ENCODE measurements around the gene SYK.

Gene SYK

DNA sequence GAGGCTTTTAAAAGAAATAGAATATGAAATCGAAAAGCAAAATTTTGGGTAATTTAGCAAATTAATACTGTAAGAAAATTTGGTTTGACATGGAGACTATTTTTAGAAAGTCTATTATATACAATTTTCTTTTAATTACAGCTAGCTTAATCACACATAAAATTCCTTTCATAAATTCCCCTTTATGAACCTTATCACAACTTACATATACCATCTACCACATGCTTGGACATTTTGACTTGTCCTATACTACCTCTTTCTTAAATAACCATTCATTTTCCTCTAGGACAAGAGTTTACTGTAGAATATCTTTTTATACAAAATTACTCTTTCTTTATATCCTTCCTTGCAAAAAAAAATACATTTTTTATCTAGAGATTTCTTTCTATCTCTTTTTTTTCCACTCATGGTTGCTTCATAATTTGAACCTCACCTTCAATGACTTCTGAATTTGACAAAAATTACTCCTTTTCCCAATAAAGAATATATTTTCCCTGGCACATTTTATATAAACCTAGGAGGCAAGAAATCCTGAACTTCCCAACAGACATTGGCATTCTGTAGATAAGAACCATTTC lies 34.0 kb upstream of the SYK start:
- H3K4me2 ChIP-seq (ENCODE audit: low read length), result no peak overlapping the region
- peaks cover 38% of the 10 kb centered on the region for H3K36me3 ChIP-seq (replicated peaks; ENCODE audit: low read depth, low read length)
- H3K79me2 ChIP-seq (ENCODE audit: low read length), result no peaks in the 10 kb centered on the region
- H2AFZ ChIP-seq (ENCODE audit: low read depth, low read length), result no peak overlapping the region
- H3K4me1 ChIP-seq (ENCODE audit: low read length), result peaks cover 36% of the 10 kb centered on the region
- H3K4me3 ChIP-seq (ENCODE audit: low read length), result no peak overlapping the region
- no peaks in the 10 kb centered on the region for H4K20me1 ChIP-seq (ENCODE audit: insufficient read depth, low read length)
- TF ChIP-seq EZH2phosphoT487 (IDR thresholded peaks at IDR 0.05; ENCODE audit: low read depth) (no peak), CTCF (IDR thresholded peaks at IDR 0.05; ENCODE audit: low read depth, low read length) (no peak)
- H3K27me3 ChIP-seq (ENCODE audit: low read depth, low read length), result no peaks in the 10 kb centered on the region
- H3K27ac ChIP-seq (ENCODE audit: low read length), result no peak overlapping the region
- no peak overlapping the region for H3K9ac ChIP-seq (ENCODE audit: low read length)
- peaks cover 46% of the 10 kb centered on the region for H3K9me3 ChIP-seq (ENCODE audit: insufficient read depth, low read length)

GRCh38 chr9:90770182-90770738 lies 31.4 kb upstream of the SYK start:
- peaks cover 38% of the 10 kb centered on the region for H3K36me3 ChIP-seq (replicated peaks; ENCODE audit: low read depth, low read length)
- H4K20me1 ChIP-seq (ENCODE audit: insufficient read depth, low read length), result no peaks in the 10 kb centered on the region
- peak overlapping the region; percentile 68 for H3K4me2 ChIP-seq (ENCODE audit: low read length)
- H3K79me2 ChIP-seq (ENCODE audit: low read length), result no peaks in the 10 kb centered on the region
- H3K9me3 ChIP-seq (ENCODE audit: insufficient read depth, low read length), result peaks cover 37% of the 10 kb centered on the region
- peaks cover 63% of the 10 kb centered on the region for H3K4me1 ChIP-seq (ENCODE audit: low read length)
- no peaks in the 10 kb centered on the region for H3K27me3 ChIP-seq (ENCODE audit: low read depth, low read length)
- TF ChIP-seq CTCF (IDR thresholded peaks at IDR 0.05; ENCODE audit: low read depth, low read length) (no peak), EZH2phosphoT487 (IDR thresholded peaks at IDR 0.05; ENCODE audit: low read depth) (no peak)
- H3K4me3 ChIP-seq (ENCODE audit: low read length), result peak overlapping the region; percentile 44
- H2AFZ ChIP-seq (ENCODE audit: low read depth, low read length), result no peak overlapping the region
- peak overlapping the region; percentile 99 for H3K27ac ChIP-seq (ENCODE audit: low read length)
- peak overlapping the region; percentile 51 for H3K9ac ChIP-seq (ENCODE audit: low read length)

GRCh38 chr9:90770927-90771326 lies 30.7 kb upstream of the SYK start:
- Histone ChIP-seq H3K27ac (ENCODE audit: low read length) (peak overlapping the region; percentile 99), H3K4me3 (ENCODE audit: low read length) (no peak overlapping the region), H3K27me3 (ENCODE audit: low read depth, low read length) (no peaks in the 10 kb centered on the region), H3K9me3 (ENCODE audit: insufficient read depth, low read length) (peaks cover 36% of the 10 kb centered on the region), H4K20me1 (ENCODE audit: insufficient read depth, low read length) (no peaks in the 10 kb centered on the region), H3K4me1 (ENCODE audit: low read length) (peaks cover 70% of the 10 kb centered on the region), H2AFZ (ENCODE audit: low read depth, low read length) (no peak overlapping the region), H3K9ac (ENCODE audit: low read length) (peak overlapping the region; percentile 51; the same call in 1 of the 2 replicates), H3K36me3 (replicated peaks; ENCODE audit: low read depth, low read length) (peaks cover 37% of the 10 kb centered on the region), H3K4me2 (ENCODE audit: low read length) (peak overlapping the region; percentile 34), H3K79me2 (ENCODE audit: low read length) (no peaks in the 10 kb centered on the region)
- no peak for TF ChIP-seq EZH2phosphoT487 (IDR thresholded peaks at IDR 0.05; ENCODE audit: low read depth)
- no peak for TF ChIP-seq CTCF (IDR thresholded peaks at IDR 0.05; ENCODE audit: low read depth, low read length)

DNA sequence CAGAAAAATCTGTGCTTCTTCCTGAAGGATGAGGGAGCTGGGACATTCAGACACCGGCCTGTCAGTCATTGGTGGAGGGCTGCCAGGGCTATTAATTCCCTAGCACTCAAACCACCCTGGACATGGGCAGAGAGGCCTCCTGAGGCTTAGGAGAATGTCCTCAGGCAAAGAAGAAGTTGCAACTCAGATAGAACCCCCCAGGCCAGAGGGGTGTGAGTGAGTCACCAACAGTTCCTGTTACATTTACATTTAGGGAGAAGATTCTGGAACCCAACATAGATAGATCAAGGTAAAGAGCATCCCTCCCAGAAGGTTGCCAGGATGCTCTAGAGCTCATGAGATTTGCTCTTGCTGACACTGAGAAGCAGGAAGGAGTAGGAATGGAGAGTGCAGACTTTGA lies 29.2 kb upstream of the SYK start:
- Histone ChIP-seq H3K9ac (ENCODE audit: low read length) (peak overlapping the region; percentile 50; the same call in 1 of the 2 replicates), H3K4me2 (ENCODE audit: low read length) (peak overlapping the region; percentile 58; the same call in 1 of the 2 replicates), H2AFZ (ENCODE audit: low read depth, low read length) (no peak overlapping the region), H4K20me1 (ENCODE audit: insufficient read depth, low read length) (no peaks in the 10 kb centered on the region), H3K4me1 (ENCODE audit: low read length) (peaks cover 71% of the 10 kb centered on the region), H3K27me3 (ENCODE audit: low read depth, low read length) (no peaks in the 10 kb centered on the region), H3K4me3 (ENCODE audit: low read length) (no peak overlapping the region), H3K79me2 (ENCODE audit: low read length) (no peaks in the 10 kb centered on the region), H3K27ac (ENCODE audit: low read length) (peak overlapping the region; percentile 99), H3K36me3 (replicated peaks; ENCODE audit: low read depth, low read length) (peaks cover 25% of the 10 kb centered on the region), H3K9me3 (ENCODE audit: insufficient read depth, low read length) (peaks cover 22% of the 10 kb centered on the region)
- TF ChIP-seq CTCF (IDR thresholded peaks at IDR 0.05; ENCODE audit: low read depth, low read length), result no peak
- no peak for TF ChIP-seq EZH2phosphoT487 (IDR thresholded peaks at IDR 0.05; ENCODE audit: low read depth)
